ENCODE results near the gene C1orf87.

DNA sequence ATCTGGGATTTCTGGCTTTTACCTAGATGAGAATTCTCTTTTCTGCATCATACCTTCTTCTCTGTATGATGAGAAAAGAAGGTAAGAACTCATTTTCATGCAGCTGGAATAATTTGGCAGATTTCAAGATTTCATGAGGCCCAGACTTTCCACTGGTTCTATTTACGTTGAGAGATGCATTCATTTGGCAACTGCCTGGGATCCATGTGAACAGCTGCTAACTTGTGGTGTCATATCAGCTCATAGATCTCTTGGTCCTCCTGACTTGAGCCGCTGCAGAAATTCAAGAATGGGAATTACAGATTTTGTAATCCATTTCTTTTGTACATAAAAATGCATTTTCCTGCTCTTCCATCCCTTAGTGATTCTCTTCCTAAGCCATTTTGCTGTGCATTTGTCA lies 17.1 kb upstream of the C1orf87 start:
- TF ChIP-seq CTCF (conservative IDR thresholded peaks at IDR 0.05; ENCODE audit: low read length) (no peak), EZH2phosphoT487 (IDR thresholded peaks at IDR 0.05; ENCODE audit: borderline replicate concordance) (no peak)
